D721Med (cell line): Measurements from ENCODE around the gene GATA2.

Experiments
- DNase-seq: peaks from one replicate; pipeline ENCODE4 v3.0.0; 2011; ENCODE audit warnings: low spot score; ENCODE audit not compliant: insufficient read length
- FAIRE-seq: peaks from 2 replicates; lab custom pipeline; 2011; peaks lifted over from hg19 to GRCh38; lab: Jason Lieb, UNC
- CTCF ChIP-seq: IDR thresholded peaks from 2 replicates; pipeline ENCODE4 v1.5.1; 2012; ENCODE audit warnings: mild to moderate bottlenecking, control low read depth; ENCODE audit not compliant: insufficient read depth; ENCODE audit errors: missing control alignments

Gene GATA2

GRCh38 chr3:128479558-128480086 is 13.4 kb downstream of the GATA2 start:
- no peak for TF ChIP-seq CTCF
- DNase-seq, result no peak
- FAIRE-seq, result no peak

- FAIRE-seq (no peak), DNase-seq (no peak)
- no peak for TF ChIP-seq CTCF
Observed at GRCh38 chr3:128478576-128479506, 14.2 kb downstream of the GATA2 start.

GRCh38 chr3:128476659-128477058 is 16.3 kb downstream of the GATA2 start:
- DNase-seq (no peak), FAIRE-seq (no peak)
- no peak for TF ChIP-seq CTCF

GRCh38 chr3:128475355-128475754 is 17.6 kb downstream of the GATA2 start:
- DNase-seq (no peak), FAIRE-seq (no peak)
- no peak for TF ChIP-seq CTCF

- FAIRE-seq, result no peak
- no peak for TF ChIP-seq CTCF
- DNase-seq, result no peak
Observed at GRCh38 chr3:128473737-128474136, 19.3 kb downstream of the GATA2 start.

- FAIRE-seq (no peak), DNase-seq (peak; percentile 78)
- no peak for TF ChIP-seq CTCF
Observed at GRCh38 chr3:128473180-128473519, 19.9 kb downstream of the GATA2 start.
